ENCODE results near the gene NMNAT2. TPM values are rescaled to one million over a fixed set of nuclear protein-coding genes. Genes with fewer than 3 reads are reported as not detected.
A peak's percentile ranks its signal among the peaks of the same experiment; 100 is the strongest.

The NMNAT2 gene
- polyA plus RNA-seq, 1 experiment = 0.19 TPM

- Histone ChIP-seq H3K4me3 (ENCODE audit: low read depth, low read length) (no peak overlapping the region), H3K27ac (ENCODE audit: low read depth, low read length) (no peak overlapping the region), H3K9me3 (ENCODE audit: control insufficient read depth, insufficient read depth, low read length) (no peaks in the 10 kb centered on the region), H3K27me3 (ENCODE audit: control insufficient read depth, insufficient read depth, low read length) (no peaks in the 10 kb centered on the region)
- POLR2A ChIA-PET = no interaction called here
- TF ChIP-seq CTCF (IDR thresholded peaks at IDR 0.05; ENCODE audit: low read depth, low read length) = no peak
- CTCF ChIA-PET = interaction anchor here (0.7 kb wide), 2 partner anchors 71 to 237 kb away, joined by 4 to 9 read pairs; no protein-coding TSS in a partner anchor
- DNase-seq (ENCODE audit: low read depth, low spot score) = no peak
Observed at GRCh38 chr1:183199304-183199703, 218.9 kb downstream of the NMNAT2 start.

- DNase-seq (ENCODE audit: low read depth, low spot score) = peak; percentile 78
- CTCF ChIA-PET = interaction anchor here (1.0 kb wide), 1 partner anchor 36 kb away, joined by 5 read pairs; no protein-coding TSS in a partner anchor
- Histone ChIP-seq H3K27me3 (ENCODE audit: control insufficient read depth, insufficient read depth, low read length) (no peaks in the 10 kb centered on the region), H3K9me3 (ENCODE audit: control insufficient read depth, insufficient read depth, low read length) (no peaks in the 10 kb centered on the region), H3K4me3 (ENCODE audit: low read depth, low read length) (no peak overlapping the region), H3K27ac (ENCODE audit: low read depth, low read length) (peak overlapping the region; percentile 65)
- no peak for TF ChIP-seq CTCF (IDR thresholded peaks at IDR 0.05; ENCODE audit: low read depth, low read length)
- POLR2A ChIA-PET = no interaction called here
Observed at GRCh38 chr1:183198463-183198862, 219.7 kb downstream of the NMNAT2 start.

Other genes starting within 250 kb of the NMNAT2 start
- gene LAMC2, start 232.1 kb downstream of the NMNAT2 start, polyA plus RNA-seq (2011; rRNA removed) = 1.5 and 1.6 TPM in 2 replicates
- 30.3 and 35.1 TPM in 2 replicates for gene SMG7, start 54.1 kb upstream of the NMNAT2 start, polyA plus RNA-seq (2011; rRNA removed)
- 0.43 and 0.47 TPM in 2 replicates for gene NCF2, start 172.1 kb upstream of the NMNAT2 start, polyA plus RNA-seq (2011; rRNA removed)
- gene ARPC5, start 217.4 kb upstream of the NMNAT2 start, polyA plus RNA-seq (2011; rRNA removed) = 251 and 293 TPM in 2 replicates
- gene APOBEC4, start 234.9 kb upstream of the NMNAT2 start, polyA plus RNA-seq (2011; rRNA removed) = not detected in 2 replicates

Measured in AG04450 (cell line).